Activated T-cell treated with anti-CD3 and anti-CD28 coated beads, Interleukin-2, amount 50 U/mL, for 1 hour (primary cell): ENCODE data around the gene MPND.
A peak's percentile ranks its signal among the peaks of the same experiment; 100 is the strongest.

Source experiments
- DNase-seq: peaks from one replicate; pipeline ENCODE4 v3.0.0-alpha.2; 2020

MPND gene

GRCh38 chr19:4350111-4350510 lies 6.7 kb downstream of the MPND start:
- no peak for DNase-seq

- DNase-seq: no peak
These were observed 7.4 kb downstream of the MPND start for GRCh38 chr19:4350726-4351125.

GRCh38 chr19:4352701-4353121 lies 9.3 kb downstream of the MPND start:
- peak; percentile 68 for DNase-seq

- DNase-seq: no peak
These were observed 10.9 kb downstream of the MPND start for GRCh38 chr19:4354282-4354681.

GRCh38 chr19:4354897-4355296 lies 11.5 kb downstream of the MPND start:
- DNase-seq: no peak

- no peak for DNase-seq
These were observed 13.9 kb downstream of the MPND start for GRCh38 chr19:4357095-4357797.

GRCh38 chr19:4357921-4358326 lies 14.6 kb downstream of the MPND start:
- no peak for DNase-seq

- DNase-seq: no peak
These were observed 15.6 kb downstream of the MPND start for GRCh38 chr19:4358709-4359626.

- DNase-seq: no peak
These were observed 16.3 kb downstream of the MPND start for GRCh38 chr19:4359627-4360000.

- no peak for DNase-seq
These were observed 16.8 kb downstream of the MPND start for GRCh38 chr19:4360081-4360569.

GRCh38 chr19:4360641-4361151 lies 17.3 kb downstream of the MPND start:
- DNase-seq: no peak

GRCh38 chr19:4361152-4362046 lies 18.0 kb downstream of the MPND start:
- no peak for DNase-seq

- no peak for DNase-seq
These were observed 18.9 kb downstream of the MPND start for GRCh38 chr19:4362101-4362828.

- no peak for DNase-seq
These were observed 19.6 kb downstream of the MPND start for GRCh38 chr19:4362831-4363545.

GRCh38 chr19:4363571-4364304 lies 20.4 kb downstream of the MPND start:
- DNase-seq: no peak

- no peak for DNase-seq
These were observed 22.0 kb downstream of the MPND start for GRCh38 chr19:4365341-4365740.

GRCh38 chr19:4365791-4366665 lies 22.7 kb downstream of the MPND start:
- DNase-seq: no peak

- DNase-seq: no peak
These were observed 23.4 kb downstream of the MPND start for GRCh38 chr19:4366666-4367335.

GRCh38 chr19:4367336-4367723 lies 24.0 kb downstream of the MPND start:
- no peak for DNase-seq
